Kidney epithelial cell (primary cell): ENCODE results near the gene MAS1L. TPM values are rescaled to one million over a fixed set of nuclear protein-coding genes. Genes with fewer than 3 reads are reported as not detected.

Experiments
- DNase-seq: peaks from one replicate; pipeline ENCODE4 v3.0.0-alpha.2; 2010; ENCODE audit warnings: low read depth
- H3K27me3 ChIP-seq: 2 replicates; pipeline ENCODE4 v1.6.0; 2011; ENCODE audit warnings: low read length; ENCODE audit not compliant: control insufficient read depth, insufficient read depth
- H3K36me3 ChIP-seq: 2 replicates; pipeline ENCODE4 v1.5.1; 2011; ENCODE audit warnings: low read length; ENCODE audit not compliant: control insufficient read depth, insufficient read depth
- H3K4me3 ChIP-seq: 2 replicates; pipeline ENCODE4 v1.5.1; 2011; ENCODE audit warnings: low read depth, mild to moderate bottlenecking, control low read depth, low read length
- total RNA-seq: library from RNA; depleted of rRNA; stranded (reverse); fragments of >200 nt; gene quantifications from 2 replicates; pipeline ENCODE4 v1.2.3, GENCODE V29; 2015
- TF ChIP-seq, protein P1 (sequence below): IDR thresholded peaks from 2 replicates; pipeline ENCODE4 v1.5.1; 2011; ENCODE audit warnings: mild to moderate bottlenecking, moderate library complexity, low read length, control low read depth, inconsistent platforms; ENCODE audit not compliant: insufficient read depth, poor library complexity, severe bottlenecking

Gene MAS1L
- total RNA-seq, 1 donor from 2014 or later = not detected

DNA sequence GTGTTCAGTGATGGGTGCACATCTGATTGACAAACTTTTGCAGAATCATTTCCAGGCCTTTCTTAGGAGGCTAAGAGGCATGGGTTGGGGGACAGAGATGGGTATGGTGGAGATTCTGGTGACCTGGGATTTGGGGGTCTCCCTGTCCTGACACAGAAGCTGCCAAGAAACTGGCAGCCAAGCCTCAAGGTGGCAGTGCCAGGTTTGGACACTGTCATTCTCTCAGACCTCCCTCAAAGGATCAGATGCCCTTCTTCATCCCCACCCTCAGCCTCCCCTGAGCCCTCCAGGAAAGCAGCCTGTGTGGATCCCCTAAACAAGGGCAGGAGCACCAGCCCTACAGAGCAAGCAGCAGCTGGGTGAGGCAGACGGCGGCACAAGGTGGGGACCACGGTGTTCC lies 18.1 kb upstream of the MAS1L start:
- TF ChIP-seq, protein P1, sequence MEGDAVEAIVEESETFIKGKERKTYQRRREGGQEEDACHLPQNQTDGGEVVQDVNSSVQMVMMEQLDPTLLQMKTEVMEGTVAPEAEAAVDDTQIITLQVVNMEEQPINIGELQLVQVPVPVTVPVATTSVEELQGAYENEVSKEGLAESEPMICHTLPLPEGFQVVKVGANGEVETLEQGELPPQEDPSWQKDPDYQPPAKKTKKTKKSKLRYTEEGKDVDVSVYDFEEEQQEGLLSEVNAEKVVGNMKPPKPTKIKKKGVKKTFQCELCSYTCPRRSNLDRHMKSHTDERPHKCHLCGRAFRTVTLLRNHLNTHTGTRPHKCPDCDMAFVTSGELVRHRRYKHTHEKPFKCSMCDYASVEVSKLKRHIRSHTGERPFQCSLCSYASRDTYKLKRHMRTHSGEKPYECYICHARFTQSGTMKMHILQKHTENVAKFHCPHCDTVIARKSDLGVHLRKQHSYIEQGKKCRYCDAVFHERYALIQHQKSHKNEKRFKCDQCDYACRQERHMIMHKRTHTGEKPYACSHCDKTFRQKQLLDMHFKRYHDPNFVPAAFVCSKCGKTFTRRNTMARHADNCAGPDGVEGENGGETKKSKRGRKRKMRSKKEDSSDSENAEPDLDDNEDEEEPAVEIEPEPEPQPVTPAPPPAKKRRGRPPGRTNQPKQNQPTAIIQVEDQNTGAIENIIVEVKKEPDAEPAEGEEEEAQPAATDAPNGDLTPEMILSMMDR = no peak
- DNase-seq = no peak
- Histone ChIP-seq H3K27me3 (no peaks in the 10 kb centered on the region), H3K4me3 (no peak overlapping the region), H3K36me3 (no peaks in the 10 kb centered on the region)

DNA sequence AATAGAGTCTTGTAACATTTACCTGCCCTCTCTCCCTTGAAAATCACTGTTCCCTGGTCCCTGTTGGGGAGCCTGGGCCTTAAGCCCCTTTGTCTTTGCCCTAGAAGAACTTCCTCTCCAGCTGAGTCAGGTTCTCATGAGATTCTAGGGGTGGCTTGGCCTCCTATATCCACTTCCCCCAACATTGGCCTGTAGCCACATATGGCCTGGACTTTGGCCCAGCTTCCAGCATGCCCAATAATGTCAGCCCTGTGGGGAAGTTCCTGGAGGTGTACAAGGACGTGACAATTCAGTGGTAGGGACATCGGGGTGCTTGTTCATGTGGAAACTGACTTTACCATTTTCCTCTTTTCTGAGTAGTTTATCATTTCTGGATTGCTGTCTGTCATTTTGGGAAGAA lies 17.2 kb upstream of the MAS1L start:
- Histone ChIP-seq H3K36me3 (no peaks in the 10 kb centered on the region), H3K4me3 (no peak overlapping the region), H3K27me3 (no peaks in the 10 kb centered on the region)
- no peak for DNase-seq
- TF ChIP-seq, protein P1 = no peak

GRCh38 chr6:29502597-29502996 lies 14.8 kb upstream of the MAS1L start:
- Histone ChIP-seq H3K27me3 (no peaks in the 10 kb centered on the region), H3K4me3 (no peak overlapping the region), H3K36me3 (no peaks in the 10 kb centered on the region)
- DNase-seq = no peak
- TF ChIP-seq, protein P1 = no peak

- Histone ChIP-seq H3K36me3 (no peaks in the 10 kb centered on the region), H3K27me3 (no peaks in the 10 kb centered on the region), H3K4me3 (no peak overlapping the region)
- TF ChIP-seq, protein P1 = no peak
- no peak for DNase-seq
Observed at GRCh38 chr6:29502181-29502580, 14.4 kb upstream of the MAS1L start.

- H3K36me3 ChIP-seq = no peaks in the 10 kb centered on the region
- no peaks in the 10 kb centered on the region for H3K27me3 ChIP-seq
- TF ChIP-seq, protein P1 = no peak
- no peak overlapping the region for H3K4me3 ChIP-seq
- no peak for DNase-seq
Observed at GRCh38 chr6:29501106-29501505, 13.3 kb upstream of the MAS1L start.

DNA sequence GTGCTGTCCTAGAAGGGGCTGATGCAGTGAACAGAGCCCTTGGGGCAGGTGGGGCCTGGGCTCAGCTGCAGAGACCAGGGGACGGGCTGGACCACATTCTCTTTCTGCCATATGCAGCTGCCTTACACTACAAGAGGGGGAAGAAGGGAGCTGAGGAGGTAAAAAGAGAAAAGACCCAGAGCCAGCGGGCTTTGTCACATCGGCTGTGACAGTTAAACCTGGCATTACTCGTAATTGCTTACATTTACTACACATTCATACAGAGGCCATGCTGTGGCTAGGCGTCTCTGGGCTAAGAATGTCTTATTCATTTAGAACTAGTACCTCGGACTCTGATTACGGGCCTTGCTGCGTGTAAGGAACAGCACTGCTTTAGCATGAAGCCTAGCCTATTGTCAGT lies 12.8 kb upstream of the MAS1L start:
- TF ChIP-seq, protein P1 = no peak
- DNase-seq = no peak
- Histone ChIP-seq H3K4me3 (no peak overlapping the region), H3K36me3 (no peaks in the 10 kb centered on the region), H3K27me3 (no peaks in the 10 kb centered on the region)
